HT-29 (cell line): ENCODE results near the gene MED23. TPM values are rescaled to one million over a fixed set of nuclear protein-coding genes. Genes with fewer than 3 reads are reported as not detected.
A peak's percentile ranks its signal among the peaks of the same experiment; 100 is the strongest.

Experiments
- DNase-seq: peaks from one replicate; pipeline ENCODE4 v3.0.0-alpha.2; 2015; ENCODE audit warnings: low spot score
- total RNA-seq: library from RNA; depleted of rRNA; stranded (reverse); fragments of >200 nt; shearing (Covaris generic); gene quantifications from 2 replicates; pipeline ENCODE4 v1.2.3, GENCODE V29; 2014; rRNA removed

The MED23 gene
- total RNA-seq: 6.5 and 6.7 TPM in 2 replicates

- peak; percentile 95 for DNase-seq
Measured at GRCh38 chr6:131627724-131628682, at the start of gene MED23. Gene MED23, minus strand, starts transcription at chr6:131628242. Its CDS starts 193 bp downstream, at chr6:131628049.

GRCh38 chr6:131673184-131673583 lies 45.1 kb upstream of the MED23 start:
- DNase-seq: no peak

- no peak for DNase-seq
Measured at GRCh38 chr6:131669891-131670290, 41.8 kb upstream of the MED23 start.

- no peak for DNase-seq
Measured at GRCh38 chr6:131663578-131664165, 35.6 kb upstream of the MED23 start.

GRCh38 chr6:131660195-131660594 lies 32.2 kb upstream of the MED23 start:
- DNase-seq: no peak

- DNase-seq: no peak
Measured at GRCh38 chr6:131658287-131658686, 30.2 kb upstream of the MED23 start.

- no peak for DNase-seq
Measured at GRCh38 chr6:131657630-131658111, 29.6 kb upstream of the MED23 start.

GRCh38 chr6:131657222-131657621 lies 29.2 kb upstream of the MED23 start:
- DNase-seq: no peak

- DNase-seq: no peak
Measured at GRCh38 chr6:131656667-131657066, 28.6 kb upstream of the MED23 start.

- no peak for DNase-seq
Measured at GRCh38 chr6:131655951-131656350, 27.9 kb upstream of the MED23 start.

GRCh38 chr6:131655387-131655786 lies 27.3 kb upstream of the MED23 start:
- no peak for DNase-seq

GRCh38 chr6:131654326-131654725 lies 26.3 kb upstream of the MED23 start:
- DNase-seq: no peak

- DNase-seq: no peak
Measured at GRCh38 chr6:131652472-131652871, 24.4 kb upstream of the MED23 start.

- no peak for DNase-seq
Measured at GRCh38 chr6:131651782-131652181, 23.7 kb upstream of the MED23 start.

- no peak for DNase-seq
Measured at GRCh38 chr6:131646249-131646670, 18.2 kb upstream of the MED23 start.

- no peak for DNase-seq
Measured at GRCh38 chr6:131645846-131646245, 17.8 kb upstream of the MED23 start.

GRCh38 chr6:131644921-131645320 lies 16.9 kb upstream of the MED23 start:
- DNase-seq: no peak

- no peak for DNase-seq
Measured at GRCh38 chr6:131643855-131644460, 15.9 kb upstream of the MED23 start.

- no peak for DNase-seq
Measured at GRCh38 chr6:131642987-131643611, 15.1 kb upstream of the MED23 start.

GRCh38 chr6:131642565-131642964 lies 14.5 kb upstream of the MED23 start:
- DNase-seq: no peak

GRCh38 chr6:131641554-131641953 lies 13.5 kb upstream of the MED23 start:
- no peak for DNase-seq

- DNase-seq: no peak
Measured at GRCh38 chr6:131640576-131640975, 12.5 kb upstream of the MED23 start.
